ENCODE data around the gene ITGA1. TPM values are rescaled to one million over a fixed set of nuclear protein-coding genes. Genes with fewer than 3 reads are reported as not detected.

The ITGA1 gene
- polyA plus RNA-seq, 2 donors, result 5.3 to 7.7 TPM

- no peaks in the 10 kb centered on the region for H3K27me3 ChIP-seq (ENCODE audit: control insufficient read depth in 1 of 2, insufficient read depth in 2 of 2, low read length in 2 of 2)
- peaks cover 0 to 2% of the 10 kb centered on the region in 2 donors for H3K4me1 ChIP-seq (ENCODE audit: control insufficient read depth in 2 of 2, insufficient read depth in 2 of 2, low read length in 1 of 2)
- H3K9me3 ChIP-seq (ENCODE audit: control insufficient read depth in 2 of 2, insufficient read depth in 1 of 2, low read depth in 1 of 2, low read length in 1 of 2), result no peaks in the 10 kb centered on the region
- no peak overlapping the region for H3K4me3 ChIP-seq (ENCODE audit: low read depth in 1 of 2, low read length in 2 of 2)
- no peaks in the 10 kb centered on the region for H3K36me3 ChIP-seq (ENCODE audit: control insufficient read depth in 2 of 2, insufficient read depth in 2 of 2, low read length in 1 of 2)
- no peak overlapping the region for H3K27ac ChIP-seq (ENCODE audit: low read depth in 2 of 2, low read length in 1 of 2)
- 45 to 57% methylated on average over 2 of the region's 2 CpGs for WGBS, 2 donors
These were observed 4.3 kb upstream of the ITGA1 start for GRCh38 chr5:52783226-52783959.

DNA sequence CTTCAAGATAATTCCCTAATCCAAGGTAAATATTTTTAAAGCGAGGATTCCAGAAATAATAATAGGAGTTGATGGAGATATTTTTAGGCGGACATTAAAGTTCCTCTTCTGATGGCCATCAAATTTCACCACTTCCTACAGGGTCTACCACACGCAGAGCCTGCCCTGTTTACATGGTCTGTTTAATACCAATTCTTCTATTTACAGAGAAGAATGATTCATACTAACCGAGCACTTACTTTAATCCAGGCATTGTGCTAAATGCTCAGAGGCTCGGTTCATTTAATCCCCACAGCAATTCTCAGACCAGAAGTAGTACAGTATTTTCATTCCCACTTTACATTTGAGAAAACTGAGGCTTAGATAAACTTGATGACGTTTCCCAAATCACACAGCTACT, 3.0 kb upstream of the ITGA1 start:
- 41 to 47% methylated on average over 6 of the region's 6 CpGs for WGBS, 2 donors
- no peaks in the 10 kb centered on the region for H3K9me3 ChIP-seq (ENCODE audit: control insufficient read depth in 2 of 2, insufficient read depth in 1 of 2, low read depth in 1 of 2, low read length in 1 of 2)
- H3K36me3 ChIP-seq (ENCODE audit: control insufficient read depth in 2 of 2, insufficient read depth in 2 of 2, low read length in 1 of 2), result no peaks in the 10 kb centered on the region
- H3K4me1 ChIP-seq (ENCODE audit: control insufficient read depth in 2 of 2, insufficient read depth in 2 of 2, low read length in 1 of 2), result peaks cover 0 to 2% of the 10 kb centered on the region in 2 donors
- H3K27ac ChIP-seq (ENCODE audit: low read depth in 2 of 2, low read length in 1 of 2), result no peak overlapping the region
- no peak overlapping the region for H3K4me3 ChIP-seq (ENCODE audit: low read depth in 1 of 2, low read length in 2 of 2)
- no peaks in the 10 kb centered on the region for H3K27me3 ChIP-seq (ENCODE audit: control insufficient read depth in 1 of 2, insufficient read depth in 2 of 2, low read length in 2 of 2)

- Histone ChIP-seq H3K9me3 (ENCODE audit: control insufficient read depth in 2 of 2, insufficient read depth in 1 of 2, low read depth in 1 of 2, low read length in 1 of 2) (no peaks in the 10 kb centered on the region), H3K27me3 (ENCODE audit: control insufficient read depth in 1 of 2, insufficient read depth in 2 of 2, low read length in 2 of 2) (no peaks in the 10 kb centered on the region), H3K4me3 (ENCODE audit: low read depth in 1 of 2, low read length in 2 of 2) (no peak overlapping the region), H3K36me3 (ENCODE audit: control insufficient read depth in 2 of 2, insufficient read depth in 2 of 2, low read length in 1 of 2) (no peaks in the 10 kb centered on the region), H3K27ac (ENCODE audit: low read depth in 2 of 2, low read length in 1 of 2) (no peak overlapping the region), H3K4me1 (ENCODE audit: control insufficient read depth in 2 of 2, insufficient read depth in 2 of 2, low read length in 1 of 2) (peaks cover 0 to 2% of the 10 kb centered on the region in 2 donors)
- 31 to 32% methylated on average over 4 of the region's 4 CpGs for WGBS, 2 donors
These were observed 1.3 kb upstream of the ITGA1 start for GRCh38 chr5:52786391-52786790.

DNA sequence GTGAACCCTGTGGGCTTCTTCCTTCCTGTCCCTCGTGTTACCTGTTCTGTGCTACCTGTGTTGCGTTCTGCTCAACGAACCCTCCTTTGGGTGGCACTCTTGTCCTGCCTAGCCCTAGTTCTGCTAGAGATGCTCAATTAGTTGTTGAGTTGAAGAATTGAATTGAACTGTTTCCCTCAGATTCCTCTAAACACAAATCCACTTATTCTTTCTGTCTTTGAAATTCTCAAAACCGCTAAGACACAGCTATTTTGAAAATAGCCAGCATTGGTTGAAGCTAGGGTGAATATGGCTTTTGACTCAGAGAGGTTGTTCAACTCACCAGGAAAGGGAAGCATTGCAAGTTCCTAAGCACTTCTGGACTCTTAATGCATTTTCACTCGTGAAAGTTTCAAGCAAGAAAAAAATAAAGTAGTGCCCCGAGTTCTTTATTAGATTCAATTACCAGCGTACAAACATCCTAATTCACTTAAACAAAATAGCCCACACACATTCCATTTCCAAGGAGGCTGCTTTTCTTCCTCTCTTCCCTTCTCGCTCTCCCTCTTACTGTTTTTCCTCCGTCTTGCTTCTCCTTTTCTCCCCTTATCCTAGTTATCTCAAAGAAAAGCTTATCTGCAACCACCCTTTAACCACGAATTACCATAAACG, 642 bp upstream of the ITGA1 start:
- Histone ChIP-seq H3K36me3 (ENCODE audit: control insufficient read depth in 2 of 2, insufficient read depth in 2 of 2, low read length in 1 of 2) (no peaks in the 10 kb centered on the region), H3K27me3 (ENCODE audit: control insufficient read depth in 1 of 2, insufficient read depth in 2 of 2, low read length in 2 of 2) (no peaks in the 10 kb centered on the region), H3K27ac (ENCODE audit: low read depth in 2 of 2, low read length in 1 of 2) (peak overlapping the region; percentile 82 to 83), H3K4me1 (ENCODE audit: control insufficient read depth in 2 of 2, insufficient read depth in 2 of 2, low read length in 1 of 2) (peaks cover 0 to 2% of the 10 kb centered on the region in 2 donors), H3K4me3 (ENCODE audit: low read depth in 1 of 2, low read length in 2 of 2) (peak overlapping the region; percentile 56 to 71), H3K9me3 (ENCODE audit: control insufficient read depth in 2 of 2, insufficient read depth in 1 of 2, low read depth in 1 of 2, low read length in 1 of 2) (no peaks in the 10 kb centered on the region)
- 4% methylated on average over 11 of the region's 11 CpGs for WGBS, 2 donors

GRCh38 chr5:52788505-52788821, 747 bp downstream of the ITGA1 start:
- WGBS, 2 donors, result 7 to 8% methylated on average over 7 of the region's 7 CpGs
- H3K27ac ChIP-seq (ENCODE audit: low read depth in 2 of 2, low read length in 1 of 2), result peak overlapping the region; percentile 82 to 83

GRCh38 chr5:52789378-52789777, 1.7 kb downstream of the ITGA1 start:
- Histone ChIP-seq H3K27me3 (ENCODE audit: control insufficient read depth in 1 of 2, insufficient read depth in 2 of 2, low read length in 2 of 2) (no peaks in the 10 kb centered on the region), H3K4me1 (ENCODE audit: control insufficient read depth in 2 of 2, insufficient read depth in 2 of 2, low read length in 1 of 2) (peaks cover 0 to 2% of the 10 kb centered on the region in 2 donors), H3K36me3 (ENCODE audit: control insufficient read depth in 2 of 2, insufficient read depth in 2 of 2, low read length in 1 of 2) (no peaks in the 10 kb centered on the region), H3K27ac (ENCODE audit: low read depth in 2 of 2, low read length in 1 of 2) (no peak overlapping the region), H3K4me3 (ENCODE audit: low read depth in 1 of 2, low read length in 2 of 2) (peak overlapping the region in 1 of 2 donors; percentile 71), H3K9me3 (ENCODE audit: control insufficient read depth in 2 of 2, insufficient read depth in 1 of 2, low read depth in 1 of 2, low read length in 1 of 2) (no peaks in the 10 kb centered on the region)
- 53 to 64% methylated on average over 1 of the region's 1 CpG for WGBS, 2 donors

More at GRCh38 chr5:52788505-52788821, 747 bp downstream of the ITGA1 start:
- no peaks in the 10 kb centered on the region for H3K27me3 ChIP-seq (ENCODE audit: control insufficient read depth in 1 of 2, insufficient read depth in 2 of 2, low read length in 2 of 2)
- no peaks in the 10 kb centered on the region for H3K9me3 ChIP-seq (ENCODE audit: control insufficient read depth in 2 of 2, insufficient read depth in 1 of 2, low read depth in 1 of 2, low read length in 1 of 2)
- peaks cover 0 to 2% of the 10 kb centered on the region in 2 donors for H3K4me1 ChIP-seq (ENCODE audit: control insufficient read depth in 2 of 2, insufficient read depth in 2 of 2, low read length in 1 of 2)
- no peaks in the 10 kb centered on the region for H3K36me3 ChIP-seq (ENCODE audit: control insufficient read depth in 2 of 2, insufficient read depth in 2 of 2, low read length in 1 of 2)
- peak overlapping the region; percentile 56 to 71 for H3K4me3 ChIP-seq (ENCODE audit: low read depth in 1 of 2, low read length in 2 of 2)

DNA sequence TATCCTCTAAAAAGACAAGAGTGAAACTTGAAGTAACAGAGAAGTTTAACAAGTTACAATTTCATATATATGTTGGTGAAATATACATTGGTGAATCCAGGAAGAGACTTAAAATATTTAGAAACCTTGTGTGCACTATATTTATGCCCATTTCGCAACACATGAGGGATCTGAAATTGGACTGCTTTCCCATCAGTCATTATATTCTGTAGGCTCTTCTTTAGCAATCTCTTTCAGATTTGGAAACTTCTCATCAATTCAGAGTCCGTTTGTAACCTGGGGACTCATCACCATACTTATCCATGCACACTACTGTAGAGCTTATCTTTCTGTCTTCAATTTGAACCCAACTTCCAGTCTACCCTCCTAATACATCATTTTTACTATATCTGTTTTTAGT, 2.1 kb downstream of the ITGA1 start:
- H3K4me3 ChIP-seq (ENCODE audit: low read depth in 1 of 2, low read length in 2 of 2), result peak overlapping the region in 1 of 2 donors; percentile 71
- peaks cover 0 to 2% of the 10 kb centered on the region in 2 donors for H3K4me1 ChIP-seq (ENCODE audit: control insufficient read depth in 2 of 2, insufficient read depth in 2 of 2, low read length in 1 of 2)
- H3K27me3 ChIP-seq (ENCODE audit: control insufficient read depth in 1 of 2, insufficient read depth in 2 of 2, low read length in 2 of 2), result no peaks in the 10 kb centered on the region
- H3K27ac ChIP-seq (ENCODE audit: low read depth in 2 of 2, low read length in 1 of 2), result no peak overlapping the region
- H3K9me3 ChIP-seq (ENCODE audit: control insufficient read depth in 2 of 2, insufficient read depth in 1 of 2, low read depth in 1 of 2, low read length in 1 of 2), result no peaks in the 10 kb centered on the region
- H3K36me3 ChIP-seq (ENCODE audit: control insufficient read depth in 2 of 2, insufficient read depth in 2 of 2, low read length in 1 of 2), result no peaks in the 10 kb centered on the region
- WGBS, 2 donors, result 62 to 66% methylated on average over 2 of the region's 2 CpGs

GRCh38 chr5:52791366-52791765, 3.6 kb downstream of the ITGA1 start:
- peak overlapping the region in 1 of 2 donors; percentile 71 for H3K4me3 ChIP-seq (ENCODE audit: low read depth in 1 of 2, low read length in 2 of 2)
- H3K27ac ChIP-seq (ENCODE audit: low read depth in 2 of 2, low read length in 1 of 2), result peak overlapping the region in 1 of 2 donors; percentile 51

GRCh38 chr5:52794519-52794918, 6.8 kb downstream of the ITGA1 start:
- Histone ChIP-seq H3K4me1 (ENCODE audit: control insufficient read depth in 2 of 2, insufficient read depth in 2 of 2, low read length in 1 of 2) (no peaks in the 10 kb centered on the region), H3K9me3 (ENCODE audit: control insufficient read depth in 2 of 2, insufficient read depth in 1 of 2, low read depth in 1 of 2, low read length in 1 of 2) (no peaks in the 10 kb centered on the region), H3K27me3 (ENCODE audit: control insufficient read depth in 1 of 2, insufficient read depth in 2 of 2, low read length in 2 of 2) (no peaks in the 10 kb centered on the region), H3K27ac (ENCODE audit: low read depth in 2 of 2, low read length in 1 of 2) (no peak overlapping the region), H3K36me3 (ENCODE audit: control insufficient read depth in 2 of 2, insufficient read depth in 2 of 2, low read length in 1 of 2) (no peaks in the 10 kb centered on the region), H3K4me3 (ENCODE audit: low read depth in 1 of 2, low read length in 2 of 2) (no peak overlapping the region)
- 46 to 67% methylated on average over 1 of the region's 1 CpG for WGBS, 2 donors

More at GRCh38 chr5:52791366-52791765, 3.6 kb downstream of the ITGA1 start:
- no peaks in the 10 kb centered on the region for H3K36me3 ChIP-seq (ENCODE audit: control insufficient read depth in 2 of 2, insufficient read depth in 2 of 2, low read length in 1 of 2)
- H3K27me3 ChIP-seq (ENCODE audit: control insufficient read depth in 1 of 2, insufficient read depth in 2 of 2, low read length in 2 of 2), result no peaks in the 10 kb centered on the region
- H3K4me1 ChIP-seq (ENCODE audit: control insufficient read depth in 2 of 2, insufficient read depth in 2 of 2, low read length in 1 of 2), result peaks cover 0 to 2% of the 10 kb centered on the region in 2 donors
- 75 to 80% methylated on average over 1 of the region's 1 CpG for WGBS, 2 donors
- no peaks in the 10 kb centered on the region for H3K9me3 ChIP-seq (ENCODE audit: control insufficient read depth in 2 of 2, insufficient read depth in 1 of 2, low read depth in 1 of 2, low read length in 1 of 2)

DNA sequence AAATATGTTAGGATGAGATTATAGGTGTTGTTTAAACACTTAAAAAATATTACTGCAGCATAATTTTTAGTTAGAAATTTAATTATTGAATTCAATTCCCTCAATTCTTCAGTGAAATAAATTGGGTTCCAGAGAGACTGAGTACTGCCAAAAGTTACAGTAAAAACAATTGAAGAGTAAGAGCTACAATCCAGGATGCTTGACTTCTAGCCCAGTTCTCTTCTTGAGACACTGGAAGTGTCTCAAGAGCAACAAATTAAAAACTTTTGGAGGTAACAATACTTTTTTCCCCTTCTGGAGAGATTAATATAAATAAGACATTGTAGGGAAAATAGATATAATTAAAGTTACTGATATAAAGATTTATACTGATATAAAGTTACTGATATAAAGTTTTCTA, 8.3 kb downstream of the ITGA1 start:
- Histone ChIP-seq H3K27me3 (ENCODE audit: control insufficient read depth in 1 of 2, insufficient read depth in 2 of 2, low read length in 2 of 2) (no peaks in the 10 kb centered on the region), H3K36me3 (ENCODE audit: control insufficient read depth in 2 of 2, insufficient read depth in 2 of 2, low read length in 1 of 2) (no peaks in the 10 kb centered on the region), H3K9me3 (ENCODE audit: control insufficient read depth in 2 of 2, insufficient read depth in 1 of 2, low read depth in 1 of 2, low read length in 1 of 2) (no peaks in the 10 kb centered on the region), H3K27ac (ENCODE audit: low read depth in 2 of 2, low read length in 1 of 2) (no peak overlapping the region), H3K4me1 (ENCODE audit: control insufficient read depth in 2 of 2, insufficient read depth in 2 of 2, low read length in 1 of 2) (peaks cover 0 to 2% of the 10 kb centered on the region in 2 donors), H3K4me3 (ENCODE audit: low read depth in 1 of 2, low read length in 2 of 2) (no peak overlapping the region)
